ENCODE results near the gene HSD11B2.

HSD11B2 gene

GRCh38 chr16:67474551-67475455 is 43.9 kb downstream of the HSD11B2 start:
- DNase-seq (ENCODE audit: low read depth in 2 of 2): no peak

DNA sequence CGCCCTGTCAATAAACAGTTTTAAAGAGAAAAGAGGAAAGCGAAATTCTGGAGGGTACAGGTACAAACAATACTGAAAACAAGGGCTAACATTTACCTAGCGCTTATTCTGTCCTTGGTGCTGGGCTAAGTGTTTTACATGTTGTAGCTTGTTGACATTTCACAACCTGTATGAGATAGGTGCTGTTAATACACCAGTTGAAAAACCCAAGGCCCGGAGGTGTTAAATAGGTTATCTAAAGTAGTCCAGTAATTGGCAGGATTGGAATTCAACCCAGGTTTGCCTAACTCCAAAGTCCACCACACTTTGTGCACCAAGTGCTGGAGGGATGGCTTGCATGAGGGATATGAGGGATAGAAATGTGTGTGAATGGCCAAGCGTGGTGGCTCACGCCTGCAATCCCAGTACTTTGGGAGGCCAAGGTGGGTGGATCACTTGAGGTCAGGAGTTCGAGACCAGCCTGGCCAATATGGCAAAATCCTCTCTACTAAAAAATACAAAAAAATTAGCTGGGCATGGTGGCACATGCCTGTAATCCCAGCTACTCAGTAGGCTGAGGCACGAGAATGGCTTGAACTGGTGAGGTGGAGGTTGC is 47.1 kb downstream of the HSD11B2 start:
- no peak for DNase-seq (ENCODE audit: low read depth in 2 of 2)

DNA sequence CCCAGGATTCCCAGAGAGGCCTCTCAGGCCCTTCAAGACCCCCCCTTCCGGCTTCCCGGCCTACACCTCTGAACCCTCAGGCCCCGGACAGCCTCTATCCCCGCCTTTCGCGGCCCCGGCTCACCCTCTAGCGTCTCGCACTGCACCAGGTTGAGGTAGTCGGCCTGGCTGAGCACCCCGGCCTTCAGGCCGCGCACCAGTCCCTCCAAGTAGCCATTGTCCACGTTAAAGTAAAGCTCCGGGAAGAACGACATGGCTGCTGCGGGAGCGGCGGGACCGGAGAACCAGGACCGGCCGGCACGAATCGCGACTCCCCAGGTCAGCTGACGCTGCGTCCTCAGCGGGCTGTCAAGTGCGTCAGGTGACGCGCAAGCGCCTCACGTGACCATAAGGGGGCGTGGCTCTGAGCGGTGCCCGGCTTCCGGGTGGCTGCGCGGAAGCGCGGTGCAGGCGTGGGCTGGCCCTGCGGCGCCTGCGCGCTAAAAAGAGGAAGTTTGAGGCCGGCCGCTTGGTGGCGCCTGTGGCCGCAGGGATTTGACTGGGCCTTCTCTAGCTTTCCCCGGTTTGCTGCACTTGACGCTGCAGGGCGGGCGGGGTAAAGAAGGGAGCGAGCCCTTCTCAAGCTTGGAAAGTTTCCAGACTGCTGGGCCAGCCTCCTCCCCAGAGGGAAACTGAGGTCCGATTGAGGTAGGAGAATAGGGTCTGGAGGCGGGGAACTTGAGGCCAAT is 50.1 kb downstream of the HSD11B2 start, which contains the start of gene ATP6V0D1:
ATP6V0D1 (minus strand) TSS at position 325 of the 728 bp plus-strand sequence; CDS start at position 254, 71 bp downstream.
- DNase-seq (ENCODE audit: low read depth in 2 of 2): peak; percentile 88 to 91

DNA sequence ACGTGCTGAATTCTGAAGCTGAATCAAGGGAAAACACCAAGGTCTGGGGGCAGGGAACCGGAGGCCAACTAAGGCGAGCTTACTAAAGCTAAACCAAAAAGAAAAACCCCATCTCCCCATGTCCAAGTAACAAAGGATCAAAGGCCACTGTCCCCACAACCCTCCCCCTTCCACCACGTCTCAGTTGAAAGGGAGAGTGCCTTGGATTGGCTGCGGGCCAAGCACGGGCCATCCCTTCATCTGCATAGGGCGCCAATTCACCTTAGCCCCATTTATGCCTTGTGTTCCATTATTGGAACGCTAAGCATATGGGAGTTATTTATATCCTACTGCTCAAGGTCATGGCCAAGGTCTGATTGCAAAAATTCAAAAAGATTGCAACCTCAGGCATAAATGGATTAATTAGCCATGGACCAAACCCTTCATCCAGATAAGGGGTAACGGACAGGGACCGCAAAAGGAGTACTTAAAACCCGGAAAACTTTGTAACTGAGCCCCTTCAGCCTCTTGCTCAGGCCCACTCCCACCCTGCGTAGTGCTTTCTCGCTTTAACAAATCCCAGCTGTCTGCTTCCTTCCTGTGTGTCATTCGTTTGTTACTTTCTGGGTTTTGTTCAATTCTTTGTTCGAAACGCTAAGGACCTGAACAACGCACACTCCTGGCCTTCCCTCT is 50.8 kb downstream of the HSD11B2 start:
- no peak for DNase-seq (ENCODE audit: low read depth in 2 of 2)

DNA sequence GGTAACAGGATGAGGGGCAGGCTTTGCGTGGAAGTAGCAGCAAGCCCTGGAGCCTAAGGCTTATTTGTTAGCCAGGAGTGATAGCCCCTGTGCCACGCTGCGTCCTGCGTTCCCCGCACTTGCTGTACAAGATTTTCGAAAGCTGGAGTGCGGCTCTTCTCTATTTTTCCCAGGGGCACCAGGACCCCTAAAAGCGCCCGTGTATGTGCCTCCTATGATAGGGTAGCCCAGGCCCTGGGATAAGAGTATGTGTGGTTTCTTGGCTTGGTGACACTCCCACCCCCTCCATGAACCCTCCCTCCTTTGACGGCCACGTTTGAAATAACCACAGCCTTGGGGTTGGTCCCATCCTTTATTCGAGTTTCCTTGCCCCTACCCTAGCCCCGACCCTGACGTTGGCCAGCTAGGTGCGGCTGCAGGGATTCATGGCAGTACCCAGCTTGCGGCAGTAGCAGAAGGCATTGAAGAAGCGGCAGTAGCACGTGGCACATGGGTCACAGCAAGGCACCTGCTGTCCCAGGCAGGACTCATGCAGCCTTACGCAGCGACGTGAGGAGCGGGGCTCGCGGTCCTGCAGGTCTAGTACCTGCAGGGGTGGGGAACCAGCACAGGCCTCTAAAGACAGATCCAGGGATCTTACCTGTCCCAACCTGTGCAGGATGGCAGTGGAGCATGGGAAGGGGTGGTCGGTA is 51.5 kb downstream of the HSD11B2 start:
- DNase-seq (ENCODE audit: low read depth in 2 of 2): no peak

GRCh38 chr16:67483150-67483549 is 52.2 kb downstream of the HSD11B2 start, which contains the start of gene AGRP:
TSS of gene AGRP (minus strand) at chr16:67483547. CDS start at chr16:67483398, 149 bp downstream.
- DNase-seq (ENCODE audit: low read depth in 2 of 2): no peak

DNA sequence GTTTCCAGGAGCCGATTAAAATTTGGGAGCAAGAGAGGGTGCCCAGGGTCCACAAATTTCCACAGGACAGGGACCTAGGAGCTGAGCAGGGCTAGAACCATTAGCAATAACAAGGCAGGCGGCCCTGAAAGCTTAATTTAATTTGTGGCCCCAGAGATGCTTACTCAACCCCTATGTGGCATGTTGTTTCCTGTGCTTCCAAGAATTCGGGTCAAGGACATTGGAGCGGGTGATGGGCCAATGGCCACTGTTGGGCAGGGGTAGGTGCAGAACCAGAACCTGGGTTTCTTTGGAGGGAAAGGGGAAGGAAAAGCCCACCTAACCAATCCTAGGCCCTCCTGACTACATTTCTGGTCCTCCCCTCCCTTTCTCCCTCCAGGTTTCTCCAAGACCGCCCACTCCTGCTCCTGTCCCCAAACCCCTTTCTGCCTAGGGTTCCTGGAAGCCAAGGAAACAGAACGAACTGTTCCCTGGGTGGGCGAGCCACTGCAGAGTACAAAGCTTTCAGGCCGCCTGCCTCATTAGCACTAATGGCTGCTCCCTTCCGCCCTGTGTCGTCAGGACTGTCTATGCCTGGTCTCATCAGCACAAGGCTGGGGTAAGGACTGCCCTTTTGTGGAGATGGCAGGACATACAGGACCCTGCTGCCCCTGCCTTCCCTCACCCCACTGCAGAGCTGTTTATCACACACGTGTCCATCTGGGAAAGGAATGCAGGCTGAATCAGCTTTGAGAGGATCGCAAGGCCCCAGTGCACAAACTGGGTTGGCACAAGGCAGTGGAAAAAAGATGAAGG is 53.0 kb downstream of the HSD11B2 start:
- no peak for DNase-seq (ENCODE audit: low read depth in 2 of 2)

- no peak for DNase-seq (ENCODE audit: low read depth in 2 of 2)
These were observed 55.9 kb downstream of the HSD11B2 start for GRCh38 chr16:67486805-67487204.
